Measurements from ENCODE around the gene ECT2L. TPM values are rescaled to one million over a fixed set of nuclear protein-coding genes. Genes with fewer than 3 reads are reported as not detected.

The ECT2L gene
- total and polyA plus RNA-seq, 2 experiments from 2014 or later = 0.03 to 0.15 TPM

DNA sequence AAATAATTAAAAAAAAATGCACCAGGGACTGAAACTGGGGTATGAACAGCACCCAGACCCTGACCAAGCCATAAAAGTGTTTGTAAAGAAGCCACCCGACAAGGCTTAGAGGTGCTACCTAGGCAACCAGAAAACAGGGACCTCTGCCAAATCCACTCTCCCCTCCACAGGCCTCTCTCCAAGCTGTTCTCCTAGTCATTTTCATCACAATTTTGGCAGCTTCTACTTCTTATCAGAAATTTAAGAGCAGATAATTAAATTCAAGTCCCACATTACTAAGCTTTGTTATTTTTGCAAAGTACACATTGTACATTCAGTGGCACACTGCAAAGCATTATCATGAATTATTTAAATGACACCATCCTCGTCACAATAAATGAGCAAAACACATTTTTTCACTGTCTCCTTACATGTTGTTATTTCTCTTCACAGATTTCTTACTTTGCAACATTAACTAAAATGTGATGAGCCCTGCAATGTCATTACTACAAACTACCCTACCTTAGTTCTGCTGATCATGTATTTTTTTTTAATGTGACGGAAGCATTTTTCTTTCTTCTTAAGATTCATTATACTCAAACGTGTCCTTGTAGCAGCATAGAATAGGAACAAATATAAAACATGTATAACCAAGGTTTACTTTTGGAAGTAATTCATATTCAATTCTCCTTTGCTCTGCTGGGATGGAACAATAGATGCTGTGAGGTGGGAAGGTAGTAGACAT is 38.1 kb downstream of the ECT2L start:
- H3K27me3 Mint-ChIP-seq (ENCODE audit: insufficient read depth, low read depth, poor library complexity) = peaks cover 2% of the 10 kb centered on the region
- Histone ChIP-seq H3K27me3 (ENCODE audit: insufficient read depth) (no peaks in the 10 kb centered on the region), H4K20me1 (replicated peaks; ENCODE audit: insufficient read depth) (no peaks in the 10 kb centered on the region), H3K9me2 (ENCODE audit: insufficient read depth) (no peaks in the 10 kb centered on the region), H2AFZ (0 out of 2 replicates have a peak overlapping the region, but pooled peaks have one; percentile 47), H3K4me2 (no peak overlapping the region), H3K27ac (ENCODE audit: low read depth) (no peak overlapping the region), H3K79me2 (replicated peaks; ENCODE audit: insufficient read depth) (no peaks in the 10 kb centered on the region), H3K36me3 (ENCODE audit: insufficient read depth) (no peaks in the 10 kb centered on the region), H3F3A (replicated peaks; ENCODE audit: low read depth) (no peaks in the 10 kb centered on the region), H3K4me3 (no peak overlapping the region), H3K4me1 (ENCODE audit: insufficient read depth) (peaks cover 3% of the 10 kb centered on the region; the same call in 1 of the 2 replicates)
- DNase-seq (ENCODE audit: low spot score) = no peak
- no peaks in the 10 kb centered on the region for H3K36me3 Mint-ChIP-seq (ENCODE audit: low read depth)
- no peak for ATAC-seq
- no peaks in the 10 kb centered on the region; the same call in 2 of the 3 replicates for H3K9me3 Mint-ChIP-seq
- peaks cover 2% of the 10 kb centered on the region; the same call in 2 of the 3 replicates for H3K4me1 Mint-ChIP-seq
- TF ChIP-seq, protein P1, sequence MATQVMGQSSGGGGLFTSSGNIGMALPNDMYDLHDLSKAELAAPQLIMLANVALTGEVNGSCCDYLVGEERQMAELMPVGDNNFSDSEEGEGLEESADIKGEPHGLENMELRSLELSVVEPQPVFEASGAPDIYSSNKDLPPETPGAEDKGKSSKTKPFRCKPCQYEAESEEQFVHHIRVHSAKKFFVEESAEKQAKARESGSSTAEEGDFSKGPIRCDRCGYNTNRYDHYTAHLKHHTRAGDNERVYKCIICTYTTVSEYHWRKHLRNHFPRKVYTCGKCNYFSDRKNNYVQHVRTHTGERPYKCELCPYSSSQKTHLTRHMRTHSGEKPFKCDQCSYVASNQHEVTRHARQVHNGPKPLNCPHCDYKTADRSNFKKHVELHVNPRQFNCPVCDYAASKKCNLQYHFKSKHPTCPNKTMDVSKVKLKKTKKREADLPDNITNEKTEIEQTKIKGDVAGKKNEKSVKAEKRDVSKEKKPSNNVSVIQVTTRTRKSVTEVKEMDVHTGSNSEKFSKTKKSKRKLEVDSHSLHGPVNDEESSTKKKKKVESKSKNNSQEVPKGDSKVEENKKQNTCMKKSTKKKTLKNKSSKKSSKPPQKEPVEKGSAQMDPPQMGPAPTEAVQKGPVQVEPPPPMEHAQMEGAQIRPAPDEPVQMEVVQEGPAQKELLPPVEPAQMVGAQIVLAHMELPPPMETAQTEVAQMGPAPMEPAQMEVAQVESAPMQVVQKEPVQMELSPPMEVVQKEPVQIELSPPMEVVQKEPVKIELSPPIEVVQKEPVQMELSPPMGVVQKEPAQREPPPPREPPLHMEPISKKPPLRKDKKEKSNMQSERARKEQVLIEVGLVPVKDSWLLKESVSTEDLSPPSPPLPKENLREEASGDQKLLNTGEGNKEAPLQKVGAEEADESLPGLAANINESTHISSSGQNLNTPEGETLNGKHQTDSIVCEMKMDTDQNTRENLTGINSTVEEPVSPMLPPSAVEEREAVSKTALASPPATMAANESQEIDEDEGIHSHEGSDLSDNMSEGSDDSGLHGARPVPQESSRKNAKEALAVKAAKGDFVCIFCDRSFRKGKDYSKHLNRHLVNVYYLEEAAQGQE (IDR thresholded peaks at IDR 0.05; ENCODE audit: unreplicated experiment) = no peak
- no peak for TF ChIP-seq ZNF331 (CRISPR knock-in tag; IDR thresholded peaks at IDR 0.05; ENCODE audit: low read depth)
- no peak for TF ChIP-seq EZH2phosphoT487 (IDR thresholded peaks at IDR 0.05; ENCODE audit: unreplicated experiment)
- no peak for TF ChIP-seq EZH2 (IDR thresholded peaks at IDR 0.05; ENCODE audit: low read depth, unreplicated experiment)
- no peak for TF ChIP-seq POLR2AphosphoS5 (IDR thresholded peaks at IDR 0.05; ENCODE audit: low read depth)
- TF ChIP-seq ZNF462 (CRISPR knock-in tag; IDR thresholded peaks at IDR 0.05) = no peak
- no peak for TF ChIP-seq JUNB (IDR thresholded peaks at IDR 0.05; ENCODE audit: unreplicated experiment)
- TF ChIP-seq CTCF (conservative IDR thresholded peaks at IDR 0.05; ENCODE audit: low read depth in 2 of 2) = no peak
- TF ChIP-seq ZNF114 (CRISPR knock-in tag; IDR thresholded peaks at IDR 0.05) = no peak
- TF ChIP-seq STAT1 (IDR thresholded peaks at IDR 0.05; ENCODE audit: unreplicated experiment) = no peak
- TF ChIP-seq CREB1 (CRISPR knock-in tag; IDR thresholded peaks at IDR 0.05; ENCODE audit: low read depth) = no peak
- no peak for TF ChIP-seq NANOG (IDR thresholded peaks at IDR 0.05; ENCODE audit: borderline replicate concordance)
- TF ChIP-seq, protein P2, sequence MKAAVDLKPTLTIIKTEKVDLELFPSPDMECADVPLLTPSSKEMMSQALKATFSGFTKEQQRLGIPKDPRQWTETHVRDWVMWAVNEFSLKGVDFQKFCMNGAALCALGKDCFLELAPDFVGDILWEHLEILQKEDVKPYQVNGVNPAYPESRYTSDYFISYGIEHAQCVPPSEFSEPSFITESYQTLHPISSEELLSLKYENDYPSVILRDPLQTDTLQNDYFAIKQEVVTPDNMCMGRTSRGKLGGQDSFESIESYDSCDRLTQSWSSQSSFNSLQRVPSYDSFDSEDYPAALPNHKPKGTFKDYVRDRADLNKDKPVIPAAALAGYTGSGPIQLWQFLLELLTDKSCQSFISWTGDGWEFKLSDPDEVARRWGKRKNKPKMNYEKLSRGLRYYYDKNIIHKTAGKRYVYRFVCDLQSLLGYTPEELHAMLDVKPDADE (IDR thresholded peaks at IDR 0.05) = no peak
- no peak overlapping the region for H3K4me3 Mint-ChIP-seq
- no peak overlapping the region for H3K27ac Mint-ChIP-seq
